Stimulated activated CD4-positive, alpha-beta T cell treated with anti-CD3 and anti-CD28 coated beads, Interleukin-1b, Interleukin-23, amount 100 ng/mL, for 1 hour (primary cell): ENCODE results near the gene TBC1D2.
"Not testable (repeated sequence)": the region's sequence is repeated elsewhere in the genome, so short reads cannot be mapped to it uniquely, and the experiment has no call there.

ENCODE experiments used
- DNase-seq, 2 donors: peaks; one replicate each; pipeline ENCODE4 v3.0.0-alpha.2; 2020; ENCODE audit warnings: low read depth in 2 of 2

TBC1D2 gene, protein sequence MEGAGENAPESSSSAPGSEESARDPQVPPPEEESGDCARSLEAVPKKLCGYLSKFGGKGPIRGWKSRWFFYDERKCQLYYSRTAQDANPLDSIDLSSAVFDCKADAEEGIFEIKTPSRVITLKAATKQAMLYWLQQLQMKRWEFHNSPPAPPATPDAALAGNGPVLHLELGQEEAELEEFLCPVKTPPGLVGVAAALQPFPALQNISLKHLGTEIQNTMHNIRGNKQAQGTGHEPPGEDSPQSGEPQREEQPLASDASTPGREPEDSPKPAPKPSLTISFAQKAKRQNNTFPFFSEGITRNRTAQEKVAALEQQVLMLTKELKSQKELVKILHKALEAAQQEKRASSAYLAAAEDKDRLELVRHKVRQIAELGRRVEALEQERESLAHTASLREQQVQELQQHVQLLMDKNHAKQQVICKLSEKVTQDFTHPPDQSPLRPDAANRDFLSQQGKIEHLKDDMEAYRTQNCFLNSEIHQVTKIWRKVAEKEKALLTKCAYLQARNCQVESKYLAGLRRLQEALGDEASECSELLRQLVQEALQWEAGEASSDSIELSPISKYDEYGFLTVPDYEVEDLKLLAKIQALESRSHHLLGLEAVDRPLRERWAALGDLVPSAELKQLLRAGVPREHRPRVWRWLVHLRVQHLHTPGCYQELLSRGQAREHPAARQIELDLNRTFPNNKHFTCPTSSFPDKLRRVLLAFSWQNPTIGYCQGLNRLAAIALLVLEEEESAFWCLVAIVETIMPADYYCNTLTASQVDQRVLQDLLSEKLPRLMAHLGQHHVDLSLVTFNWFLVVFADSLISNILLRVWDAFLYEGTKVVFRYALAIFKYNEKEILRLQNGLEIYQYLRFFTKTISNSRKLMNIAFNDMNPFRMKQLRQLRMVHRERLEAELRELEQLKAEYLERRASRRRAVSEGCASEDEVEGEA

GRCh38 chr9:98255578-98256296 is at the start of gene TBC1D2:
TSS of gene TBC1D2 (minus strand) at chr9:98255649. CDS start at chr9:98255541, 108 bp downstream.
- DNase-seq: peak; percentile 96

GRCh38 chr9:98304381-98304780 is 48.9 kb upstream of the TBC1D2 start:
- DNase-seq: no peak

DNA sequence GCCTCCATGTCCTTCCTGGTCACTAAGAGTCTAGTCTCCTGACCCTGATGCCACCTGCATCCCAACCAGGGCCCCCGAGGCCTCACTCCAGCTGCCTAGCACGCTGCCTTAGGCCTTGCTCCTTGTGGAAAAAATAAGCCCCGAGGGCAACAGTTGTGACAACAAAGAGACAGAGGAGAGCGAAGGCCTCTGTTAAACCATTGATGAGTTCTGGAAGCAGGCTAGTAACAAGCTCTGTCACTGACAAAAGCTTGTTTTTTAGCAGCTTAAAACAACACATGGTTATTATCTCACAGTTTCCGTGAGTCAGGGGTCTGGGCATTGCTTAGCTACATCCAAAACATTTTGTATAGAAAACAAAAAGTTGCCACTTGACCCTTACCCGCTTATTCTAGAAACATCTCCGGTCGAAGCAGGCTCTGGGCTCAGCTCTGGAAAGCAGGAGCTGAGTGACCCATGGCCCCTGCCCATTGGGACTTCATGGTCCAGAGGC is 48.2 kb upstream of the TBC1D2 start:
- no peak for DNase-seq

DNA sequence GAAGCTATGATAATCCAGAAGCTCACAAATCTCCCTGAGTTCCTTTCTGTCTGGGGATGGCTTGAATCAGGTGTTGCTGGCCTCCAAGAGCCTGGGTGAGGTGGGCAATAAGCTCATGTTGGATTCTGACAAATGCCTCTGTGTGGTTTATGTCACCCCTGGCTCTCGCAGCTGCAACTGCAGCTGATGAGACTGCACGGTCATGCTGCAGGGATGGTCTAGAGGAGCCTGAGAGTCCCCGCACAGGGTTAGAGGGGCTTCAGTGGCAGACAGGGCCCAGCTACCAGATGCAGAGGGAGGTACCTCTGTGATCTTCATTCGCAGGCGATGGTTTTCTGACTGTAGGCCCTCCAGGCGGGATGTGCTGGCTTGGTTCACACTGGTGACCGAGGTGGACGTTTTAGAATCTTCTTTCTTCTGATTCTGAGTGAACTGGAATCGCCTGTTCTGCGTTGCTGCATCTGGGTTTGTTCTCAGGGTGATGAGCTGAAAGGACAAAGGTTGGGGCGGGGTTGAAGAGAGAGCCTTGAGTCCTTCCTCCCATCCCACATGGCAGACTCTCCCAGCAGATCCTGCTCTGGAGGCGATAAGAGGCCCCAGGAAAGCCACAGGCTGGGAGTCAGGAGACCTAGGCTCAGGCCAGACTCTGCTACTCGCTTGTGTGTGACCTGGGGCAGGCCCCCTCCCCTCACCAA is 47.6 kb upstream of the TBC1D2 start:
- no peak for DNase-seq

- DNase-seq: no peak
Measured at GRCh38 chr9:98302150-98302549, 46.7 kb upstream of the TBC1D2 start.

DNA sequence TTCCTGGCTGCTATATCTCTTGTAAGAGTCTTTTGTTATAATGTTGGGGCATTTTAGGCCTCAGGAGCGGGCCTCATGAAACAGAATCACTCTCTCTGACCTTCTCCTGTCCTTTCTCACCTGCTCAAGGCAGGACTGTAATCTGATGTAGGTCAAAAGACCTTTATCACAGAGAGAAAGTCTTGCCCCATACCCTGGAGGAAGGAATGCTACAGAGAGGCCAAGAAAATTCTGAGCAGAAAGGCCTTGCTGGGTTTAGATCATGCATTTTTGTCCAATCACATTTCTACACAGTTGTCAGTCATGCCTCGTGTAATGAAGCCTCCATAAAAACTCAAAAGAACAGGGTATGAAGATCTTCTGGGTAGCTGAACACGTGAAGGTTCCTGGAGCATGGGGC is 45.2 kb upstream of the TBC1D2 start:
- DNase-seq: no peak

DNA sequence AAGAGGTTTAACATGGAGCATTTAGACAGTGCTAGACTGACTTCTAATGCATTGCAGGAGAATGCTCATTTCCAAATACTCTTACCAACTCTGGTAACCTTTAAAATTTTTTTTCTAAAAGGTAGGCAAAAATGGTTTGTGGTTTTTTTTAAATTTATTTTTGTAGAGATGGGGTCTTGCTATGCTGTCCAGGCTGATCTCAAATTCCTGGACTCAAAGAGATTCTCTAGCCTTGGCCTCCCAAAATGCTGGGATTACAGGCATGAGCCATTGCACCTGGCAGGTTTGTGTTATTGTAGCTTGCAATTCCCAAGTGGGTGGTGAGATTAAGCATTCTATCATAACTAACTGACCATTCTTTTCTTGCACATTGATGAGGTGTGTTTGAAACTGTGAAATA is 43.0 kb upstream of the TBC1D2 start:
- DNase-seq: no peak

DNA sequence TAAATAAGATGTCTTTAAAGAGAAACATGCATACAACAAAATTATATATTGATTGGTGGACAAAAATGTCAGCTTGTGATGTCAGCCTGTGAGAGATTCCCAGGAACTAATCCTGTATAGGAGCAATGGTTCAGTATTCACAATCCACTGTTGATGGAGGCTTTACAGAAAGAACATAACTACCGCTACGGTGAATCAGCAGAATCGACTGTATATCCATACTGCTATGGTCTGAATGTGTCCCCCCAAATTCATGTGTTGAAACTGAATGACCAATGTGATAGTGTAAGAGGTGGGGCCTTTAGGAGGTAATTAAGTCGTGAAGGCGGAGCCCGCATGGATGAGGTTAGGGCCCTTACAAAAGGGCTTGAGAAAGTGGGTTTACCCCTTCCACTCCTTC is 40.4 kb upstream of the TBC1D2 start:
- DNase-seq: no peak

- DNase-seq: no peak
Measured at GRCh38 chr9:98291820-98292219, 36.4 kb upstream of the TBC1D2 start.

GRCh38 chr9:98290411-98290810 is 35.0 kb upstream of the TBC1D2 start:
- DNase-seq: no peak

GRCh38 chr9:98289614-98290201 is 34.3 kb upstream of the TBC1D2 start:
- no peak for DNase-seq

- DNase-seq: no peak
Measured at GRCh38 chr9:98288881-98289280, 33.4 kb upstream of the TBC1D2 start.

- no peak for DNase-seq
Measured at GRCh38 chr9:98287384-98287783, 31.9 kb upstream of the TBC1D2 start.

DNA sequence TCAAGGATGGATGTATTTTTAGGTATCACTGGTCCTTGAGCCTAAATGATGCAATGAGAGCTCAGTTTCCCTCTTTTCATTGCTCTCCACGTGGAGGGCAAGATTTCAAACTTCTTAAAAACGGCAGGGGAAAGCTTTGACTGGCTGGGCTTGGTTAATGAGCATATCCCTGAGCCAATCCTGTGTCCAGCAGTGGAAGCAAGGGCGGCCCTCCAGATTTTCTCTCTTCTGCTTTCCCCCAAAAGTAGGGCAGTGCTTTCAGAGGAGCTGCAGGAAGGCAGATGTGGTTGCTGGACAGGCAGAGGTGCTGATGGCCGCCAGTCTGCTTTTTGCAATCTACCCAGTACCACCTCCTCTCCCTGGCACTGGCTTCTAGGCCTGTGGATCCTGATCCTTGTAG is 30.0 kb upstream of the TBC1D2 start:
- no peak for DNase-seq

DNA sequence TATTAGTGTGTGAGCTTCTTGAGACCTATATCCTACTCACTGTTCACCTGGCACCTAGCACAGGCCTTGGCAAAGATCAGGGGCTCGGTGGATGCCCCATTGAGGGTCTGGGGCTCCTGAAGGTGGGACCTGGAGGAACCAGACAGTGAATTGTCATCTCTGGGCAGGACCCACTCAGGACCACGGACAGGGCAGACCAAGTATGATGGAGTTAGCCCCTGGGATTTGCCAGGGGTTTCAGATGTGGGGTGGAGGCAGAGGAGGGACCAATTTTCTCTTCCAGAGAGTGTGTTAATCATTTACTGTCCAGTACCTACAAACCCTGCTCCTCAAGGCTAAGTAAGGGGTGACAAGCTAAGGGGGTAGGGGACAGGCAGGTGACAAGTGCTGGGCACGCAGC is 29.3 kb upstream of the TBC1D2 start:
- DNase-seq: no peak

- not testable (repeated sequence) for DNase-seq
Measured at GRCh38 chr9:98283143-98283542, 27.7 kb upstream of the TBC1D2 start.

DNA sequence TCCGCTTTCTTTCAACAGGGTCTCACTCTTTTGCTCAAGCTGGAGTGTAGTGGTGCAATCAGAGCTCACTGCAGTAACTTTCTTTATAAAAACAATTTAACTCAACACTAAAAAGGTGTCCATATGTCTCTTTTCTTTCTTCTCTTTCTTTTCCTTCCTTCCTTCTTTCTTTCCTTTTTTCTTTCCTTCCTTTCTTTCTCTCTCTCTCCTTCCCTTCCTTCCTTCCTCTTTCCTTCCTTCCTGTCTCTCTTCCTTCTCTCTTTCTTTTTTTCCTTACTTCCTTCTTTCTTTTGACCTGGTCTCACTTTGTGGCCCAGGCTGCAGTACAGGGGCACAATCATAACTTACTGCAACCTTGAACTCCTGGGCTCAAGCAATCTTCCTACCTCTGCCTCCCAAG is 25.8 kb upstream of the TBC1D2 start:
- no peak for DNase-seq

DNA sequence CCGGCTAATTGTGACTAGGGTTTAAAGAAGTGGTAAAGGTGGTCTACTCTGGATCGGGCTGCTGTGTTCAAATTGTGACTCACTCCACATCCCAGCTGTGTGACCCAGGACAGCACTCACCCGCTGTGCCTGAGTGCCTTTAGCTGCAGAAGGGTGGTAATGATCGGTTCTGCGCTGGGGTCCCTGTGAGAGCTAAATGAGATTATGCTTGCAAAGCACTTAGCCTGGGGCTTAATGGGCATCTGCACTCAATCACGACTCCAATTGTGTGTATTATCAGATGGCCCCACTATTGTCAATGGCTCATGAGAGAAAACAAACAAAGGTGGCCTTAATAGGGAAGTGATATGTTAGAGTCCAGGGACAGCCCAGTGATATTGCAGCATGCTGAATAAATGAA is 25.1 kb upstream of the TBC1D2 start:
- DNase-seq: no peak

DNA sequence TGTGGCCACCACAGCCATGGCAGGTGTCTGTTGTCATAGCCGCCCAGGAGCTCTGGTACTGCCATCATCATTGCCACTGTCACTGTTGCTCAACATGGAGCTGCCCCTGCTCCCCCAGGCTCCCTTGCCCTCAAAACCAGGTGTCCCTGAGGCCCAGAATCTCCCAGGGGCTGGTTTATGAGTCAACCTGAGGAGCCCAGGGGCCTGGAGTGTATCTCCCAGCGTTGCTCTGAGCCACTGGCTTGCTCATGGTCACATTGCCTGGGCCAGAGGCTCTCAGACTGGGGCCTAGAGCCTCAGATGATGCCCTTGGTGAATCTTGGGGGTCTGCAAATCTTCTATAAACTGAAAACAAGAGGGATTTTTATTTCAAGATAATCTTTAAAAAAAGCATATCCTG is 24.7 kb upstream of the TBC1D2 start:
- no peak for DNase-seq

DNA sequence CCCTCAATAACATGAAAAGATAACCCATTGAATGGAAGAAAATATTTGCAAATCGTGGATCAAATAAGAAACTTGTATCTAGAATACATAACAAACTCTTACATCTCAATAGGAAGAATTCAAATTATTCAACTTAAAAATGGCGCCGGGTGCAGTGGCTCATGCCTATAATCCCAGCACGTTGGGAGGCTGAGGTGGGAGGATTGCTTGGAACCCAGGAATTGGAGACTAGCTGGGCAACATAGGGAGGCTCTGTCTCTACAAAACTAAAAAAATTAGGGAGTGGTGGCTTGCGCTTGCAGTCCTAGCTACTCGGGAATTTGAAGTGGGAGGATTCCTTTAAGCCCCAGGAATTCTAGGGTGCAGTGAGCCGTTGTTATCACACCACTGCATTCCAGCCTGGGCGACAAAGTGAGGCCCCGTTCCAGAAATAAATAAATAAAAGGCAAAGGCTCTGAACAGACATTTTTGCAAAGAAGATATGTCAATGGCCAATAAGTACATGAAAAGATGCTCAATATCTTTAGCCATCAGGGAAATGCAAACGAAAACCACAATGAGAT is 21.5 kb upstream of the TBC1D2 start:
- DNase-seq: no peak

- DNase-seq: no peak
Measured at GRCh38 chr9:98275159-98275558, 19.7 kb upstream of the TBC1D2 start.
